IPS-18c (cell line): Measurements from ENCODE around the gene POC5.

ENCODE experiments used
- H3K4me3 ChIP-seq: 2 replicates; pipeline ENCODE4 v1.7.0; 2013; ENCODE audit warnings: low read depth, mild to moderate bottlenecking, low read length, moderate library complexity; ENCODE audit not compliant: insufficient read depth
- H3K9me3 ChIP-seq: one replicate; pipeline ENCODE4 v1.6.1; 2013; ENCODE audit warnings: mild to moderate bottlenecking, low read length, moderate library complexity; ENCODE audit not compliant: control insufficient read depth, insufficient read depth

Gene POC5

DNA sequence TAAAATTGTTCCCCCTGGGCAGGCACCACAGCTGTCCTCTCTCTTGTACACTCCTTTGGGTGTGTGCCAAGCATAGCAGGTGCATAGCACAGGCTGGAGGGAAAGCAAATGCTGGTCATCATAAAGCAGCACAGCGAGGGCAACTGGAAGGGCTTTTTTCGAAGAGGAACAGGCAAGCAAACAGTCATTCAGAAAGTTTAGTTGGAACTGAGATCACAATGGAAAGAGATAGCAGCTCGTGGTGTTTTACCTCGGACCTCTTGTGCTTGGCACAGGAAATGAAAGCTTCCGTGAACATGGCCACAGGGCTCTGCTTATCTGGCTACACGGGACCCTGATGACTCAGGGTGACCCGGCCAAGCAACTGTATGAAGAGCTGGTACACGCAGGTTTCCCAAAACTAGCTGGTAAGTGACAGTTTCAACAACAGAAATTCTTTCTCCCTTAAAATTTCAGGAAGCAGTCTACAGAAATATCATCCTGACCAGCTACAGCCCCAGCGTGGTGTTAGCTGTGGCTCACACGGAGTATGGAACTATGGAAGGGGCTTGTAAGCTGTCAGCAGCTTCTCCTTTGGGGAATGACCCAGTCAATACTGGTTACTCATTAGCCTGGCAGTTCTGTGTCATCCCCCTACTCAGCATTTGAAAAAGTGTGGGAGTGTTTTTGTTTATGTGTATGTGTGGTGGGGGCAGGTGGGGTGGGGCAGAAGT lies 48.1 kb downstream of the POC5 start:
- H3K9me3 ChIP-seq = no peaks in the 10 kb centered on the region
- no peak overlapping the region for H3K4me3 ChIP-seq

DNA sequence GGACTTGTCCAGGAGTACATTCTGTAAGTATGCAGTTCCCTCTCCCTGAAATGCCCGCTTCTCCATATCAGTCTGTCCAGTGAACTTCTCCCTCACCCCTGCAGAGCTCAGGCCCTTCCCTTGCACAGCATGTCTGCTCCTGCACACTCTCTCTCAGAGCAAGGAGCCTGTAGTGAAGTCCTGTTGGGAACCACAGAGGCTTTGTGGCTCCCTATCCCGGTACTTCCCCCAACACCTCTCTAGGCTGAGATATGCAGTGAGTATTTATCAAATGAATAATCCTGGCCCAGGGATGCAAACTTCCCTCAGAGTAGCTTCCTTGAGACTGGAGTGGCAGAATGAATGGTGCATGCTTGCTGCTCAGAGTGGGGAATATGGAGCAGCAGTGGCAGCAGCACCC lies 48.8 kb downstream of the POC5 start:
- Histone ChIP-seq H3K9me3 (no peaks in the 10 kb centered on the region), H3K4me3 (no peak overlapping the region)

- Histone ChIP-seq H3K9me3 (no peaks in the 10 kb centered on the region), H3K4me3 (no peak overlapping the region)
Observed at GRCh38 chr5:75667586-75667985, 49.7 kb downstream of the POC5 start.

DNA sequence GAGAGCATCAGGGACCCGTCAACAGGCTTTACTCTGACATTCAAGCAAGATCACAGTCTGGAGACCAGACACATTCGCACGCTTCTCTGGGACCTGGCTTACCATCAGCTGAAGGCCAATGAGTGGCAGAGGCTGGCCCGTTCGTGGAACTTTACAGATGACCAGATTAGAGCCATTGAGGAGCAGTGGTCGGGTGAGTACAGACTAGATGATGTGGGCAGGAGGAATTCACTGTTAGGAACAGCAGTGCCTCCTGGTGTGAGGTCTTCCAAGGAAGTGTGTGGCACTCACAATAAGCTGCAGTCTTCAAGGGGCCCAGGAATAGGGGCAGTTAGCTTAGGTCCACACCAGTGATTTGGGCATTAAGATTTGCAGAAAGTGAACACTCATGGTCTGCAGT lies 50.4 kb downstream of the POC5 start:
- H3K9me3 ChIP-seq = no peaks in the 10 kb centered on the region
- H3K4me3 ChIP-seq = no peak overlapping the region

DNA sequence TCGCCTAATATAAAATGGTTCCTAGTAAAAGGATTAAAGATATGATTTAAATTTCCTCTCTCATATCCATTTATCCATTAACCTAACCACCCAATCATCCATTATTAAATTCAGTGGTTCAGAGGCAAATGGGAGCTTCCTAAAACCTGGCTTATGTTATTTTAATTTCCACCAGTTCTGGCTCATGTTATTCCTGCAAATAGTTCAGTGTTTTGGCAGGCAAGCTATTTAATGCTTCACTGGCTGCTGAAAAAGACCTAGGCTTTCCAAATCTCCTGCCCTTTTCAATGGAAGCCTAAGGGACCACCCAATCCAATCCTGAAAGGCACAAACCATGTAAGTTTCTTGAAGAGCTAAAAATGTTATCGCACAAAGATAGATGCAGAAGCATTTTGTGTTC lies 52.3 kb downstream of the POC5 start:
- no peak overlapping the region for H3K4me3 ChIP-seq
- no peaks in the 10 kb centered on the region for H3K9me3 ChIP-seq

DNA sequence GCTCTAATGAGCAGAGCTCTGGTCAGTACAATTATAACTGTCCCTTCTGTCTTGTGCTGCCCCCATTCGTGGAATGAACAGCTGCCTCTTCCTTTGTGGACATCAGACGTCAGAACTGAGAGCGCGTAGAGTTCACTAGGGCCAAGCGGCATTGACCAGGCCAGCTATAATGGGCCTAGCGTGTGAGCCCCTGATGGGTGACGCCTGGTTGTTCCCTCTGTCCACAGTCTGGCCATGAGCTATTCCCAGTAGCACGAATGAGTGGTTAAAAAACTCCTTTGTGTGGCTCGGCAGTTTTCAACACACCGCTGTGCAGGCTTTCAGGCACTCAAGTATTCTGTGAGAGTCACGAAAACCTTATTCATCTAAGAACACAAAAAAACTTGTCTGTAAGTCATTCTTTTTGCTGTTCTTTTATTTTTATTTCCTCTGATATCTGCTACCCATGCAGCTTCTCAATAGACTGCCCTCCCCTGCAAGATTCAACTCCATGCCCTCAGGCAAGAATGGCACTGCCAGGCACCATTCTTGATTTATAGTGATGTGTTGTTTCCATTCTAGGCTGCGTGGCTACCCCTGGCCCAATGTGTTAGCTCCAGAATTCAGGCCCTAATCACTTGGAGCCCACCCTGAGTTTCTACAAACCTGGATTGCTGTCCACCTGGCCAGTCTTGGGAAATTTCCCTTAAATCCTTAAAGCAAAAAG lies 53.5 kb downstream of the POC5 start:
- Histone ChIP-seq H3K4me3 (no peak overlapping the region), H3K9me3 (no peaks in the 10 kb centered on the region)

DNA sequence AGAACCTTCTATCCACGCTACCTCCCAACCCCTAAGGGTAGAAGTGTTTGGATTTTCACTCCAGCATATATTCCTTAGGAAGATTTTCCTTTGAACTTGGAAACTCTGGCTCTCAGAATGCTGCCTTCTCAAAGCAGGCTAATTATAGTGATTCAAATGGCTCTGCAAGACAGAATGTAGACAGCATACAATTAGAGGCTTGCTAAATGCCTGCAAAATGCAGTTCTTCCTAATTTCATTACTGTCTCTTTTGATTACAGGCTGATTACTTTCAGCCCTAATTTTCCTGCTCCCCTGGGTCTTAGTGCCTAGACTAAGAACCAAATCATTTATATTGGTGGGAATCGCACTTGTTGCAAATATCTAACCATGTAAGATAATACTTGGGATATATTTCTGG lies 55.2 kb downstream of the POC5 start:
- Histone ChIP-seq H3K9me3 (no peaks in the 10 kb centered on the region), H3K4me3 (no peak overlapping the region)

DNA sequence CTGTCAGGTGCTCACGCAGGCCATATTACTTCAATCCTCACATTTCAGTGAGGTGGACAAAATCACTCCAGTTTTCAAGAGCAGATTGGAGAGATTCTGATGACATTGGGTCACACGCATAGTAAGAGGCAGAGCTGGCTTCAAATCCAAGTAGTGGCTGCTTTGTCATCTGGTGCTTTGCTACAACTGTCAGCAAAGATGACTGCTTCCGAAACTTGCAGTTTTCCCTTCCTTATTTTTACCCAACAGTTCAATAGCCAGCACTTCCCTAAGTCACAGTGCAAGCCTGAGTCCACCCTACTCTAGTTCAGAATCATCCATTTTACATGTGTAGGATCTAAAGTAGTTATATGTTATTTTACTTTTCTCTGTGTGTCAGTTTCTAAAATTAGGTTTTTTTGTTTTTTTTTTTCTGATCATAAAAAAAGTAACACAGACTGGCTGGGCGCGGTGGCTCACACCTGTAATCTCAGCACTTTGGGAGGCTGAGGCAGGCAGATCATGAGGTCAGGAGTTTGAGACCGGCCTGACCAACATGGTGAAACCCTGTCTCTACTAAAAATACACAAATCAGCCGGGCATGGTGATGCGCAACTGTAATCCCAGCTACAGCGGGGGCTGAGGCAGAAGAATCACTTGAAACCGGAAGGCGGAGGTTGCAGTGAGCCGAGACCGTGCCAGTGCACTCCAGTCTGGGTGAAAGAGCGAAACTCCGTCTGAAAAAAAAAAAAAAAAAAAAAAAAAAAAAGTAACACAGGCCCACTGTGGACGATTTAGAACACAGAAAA lies 56.4 kb downstream of the POC5 start:
- no peak overlapping the region for H3K4me3 ChIP-seq
- no peaks in the 10 kb centered on the region for H3K9me3 ChIP-seq

DNA sequence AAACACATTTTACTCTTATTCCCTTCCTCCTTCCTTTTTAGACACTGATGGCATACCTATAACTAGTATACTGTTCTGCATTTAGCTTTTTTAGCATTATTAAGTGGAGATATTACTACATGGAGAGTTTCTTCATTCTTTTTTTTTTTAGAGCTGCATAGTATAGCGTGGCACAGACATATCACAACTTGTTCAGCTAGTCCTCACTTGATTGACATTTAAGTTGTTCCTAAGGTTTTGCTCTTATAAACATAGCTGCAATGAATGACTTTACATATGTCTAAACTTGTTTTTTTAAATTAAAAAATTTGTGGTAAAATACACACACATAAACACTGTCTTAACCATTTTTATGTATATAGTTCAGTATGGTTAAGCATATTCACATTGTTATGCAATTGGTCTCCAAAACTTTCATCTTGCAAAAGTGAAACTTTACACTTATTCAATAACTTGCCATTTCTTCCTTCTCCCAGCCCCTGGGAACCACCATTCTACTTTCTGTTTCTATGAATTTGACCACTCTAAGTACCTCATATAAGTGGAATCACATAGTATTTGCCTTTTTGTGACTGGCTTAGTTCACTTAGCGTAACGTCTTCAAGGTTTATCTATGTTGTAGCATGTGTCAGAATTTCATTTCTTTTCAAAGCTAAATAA lies 57.3 kb downstream of the POC5 start:
- Histone ChIP-seq H3K4me3 (no peak overlapping the region), H3K9me3 (no peaks in the 10 kb centered on the region)

DNA sequence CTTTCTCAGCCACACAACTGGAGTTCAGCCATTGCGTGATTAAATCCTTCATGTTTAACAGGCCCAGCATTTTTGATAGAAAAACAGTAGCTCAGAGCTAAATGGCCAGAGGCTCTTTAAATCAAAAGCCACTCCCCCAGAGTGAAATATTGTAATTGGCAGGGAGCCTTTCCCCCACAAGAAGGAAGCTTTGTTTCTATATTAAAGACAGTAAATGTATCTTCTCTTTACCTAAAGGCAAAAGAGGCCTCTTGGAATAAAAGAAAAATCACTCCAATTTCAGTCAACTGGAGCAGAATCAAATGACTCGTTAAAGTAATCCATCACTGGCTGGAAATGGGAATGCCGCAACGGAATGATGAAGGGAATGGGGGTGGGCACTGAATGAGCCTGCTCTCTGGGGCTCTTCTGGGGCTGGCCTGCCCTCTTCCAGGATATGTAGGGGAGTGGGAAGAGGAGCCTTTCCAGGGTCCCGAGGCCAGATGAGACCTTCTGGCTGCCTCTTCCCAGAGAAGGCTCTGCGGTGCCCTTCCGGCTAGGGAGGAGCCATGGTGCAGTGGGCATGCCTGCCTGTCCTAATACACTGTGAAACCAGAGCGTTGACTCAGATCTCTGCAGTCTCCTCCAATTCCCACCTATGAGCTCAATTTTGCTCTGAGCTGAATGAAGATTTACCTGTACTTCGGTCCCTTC lies 60.8 kb downstream of the POC5 start:
- Histone ChIP-seq H3K4me3 (no peak overlapping the region), H3K9me3 (no peaks in the 10 kb centered on the region)

- H3K4me3 ChIP-seq = no peak overlapping the region
- no peaks in the 10 kb centered on the region for H3K9me3 ChIP-seq
Observed at GRCh38 chr5:75654693-75655295, 62.4 kb downstream of the POC5 start.

DNA sequence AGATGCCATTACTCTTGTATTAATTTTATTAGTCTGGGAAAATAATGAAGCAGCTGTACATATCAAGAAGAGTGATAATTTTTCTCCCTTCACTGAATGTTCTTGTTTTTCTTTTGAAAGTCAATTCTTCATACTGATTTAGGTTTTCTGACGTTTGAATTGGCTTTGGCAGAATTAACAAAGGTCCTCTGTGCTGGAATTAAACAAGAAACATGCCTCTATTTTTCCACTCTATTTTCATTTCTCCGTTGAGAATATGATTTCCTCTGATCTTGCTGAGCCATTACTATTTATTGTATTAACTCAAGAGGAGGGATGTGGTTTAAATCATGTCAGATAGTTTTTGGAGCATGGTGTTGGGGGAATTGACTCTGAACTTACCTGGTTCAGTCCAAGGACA lies 63.7 kb downstream of the POC5 start:
- H3K9me3 ChIP-seq = no peaks in the 10 kb centered on the region

DNA sequence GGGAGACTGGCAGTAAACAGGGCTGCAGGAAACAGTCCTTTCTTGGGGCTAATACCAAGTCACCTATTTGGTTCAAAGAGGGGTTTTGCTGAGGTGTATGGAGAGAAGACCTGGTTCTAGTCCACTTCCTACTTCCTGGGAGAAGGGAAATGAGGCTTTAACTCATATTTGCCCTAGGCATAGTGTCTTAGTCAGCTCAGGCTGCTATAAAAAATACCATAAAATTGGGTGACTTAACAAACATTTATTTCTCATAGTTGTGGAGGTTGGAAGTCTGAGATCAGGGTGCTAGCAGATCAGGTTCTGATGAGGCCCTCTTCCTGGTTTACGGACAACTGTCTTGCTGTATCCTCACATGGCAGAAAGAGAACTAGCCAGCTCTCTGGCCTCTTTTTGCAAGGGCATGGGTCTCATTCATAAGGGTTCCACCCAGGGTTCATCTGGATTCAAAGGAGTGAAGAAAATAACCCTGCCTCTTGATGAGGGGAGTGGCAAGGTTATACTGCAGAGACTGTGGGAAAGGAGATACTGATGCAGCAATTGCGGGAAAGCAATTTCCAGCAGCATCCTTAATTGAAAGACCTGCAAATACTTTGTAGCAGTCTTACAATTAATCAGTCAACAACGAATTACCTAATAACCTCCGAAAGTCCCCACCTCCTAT lies 65.5 kb downstream of the POC5 start:
- Histone ChIP-seq H3K4me3 (no peak overlapping the region), H3K9me3 (no peaks in the 10 kb centered on the region)

More for the DNA sequence above, 63.7 kb downstream of the POC5 start:
- H3K4me3 ChIP-seq = no peak overlapping the region

- Histone ChIP-seq H3K9me3 (no peaks in the 10 kb centered on the region), H3K4me3 (no peak overlapping the region)
Observed at GRCh38 chr5:75648712-75649111, 68.5 kb downstream of the POC5 start.

DNA sequence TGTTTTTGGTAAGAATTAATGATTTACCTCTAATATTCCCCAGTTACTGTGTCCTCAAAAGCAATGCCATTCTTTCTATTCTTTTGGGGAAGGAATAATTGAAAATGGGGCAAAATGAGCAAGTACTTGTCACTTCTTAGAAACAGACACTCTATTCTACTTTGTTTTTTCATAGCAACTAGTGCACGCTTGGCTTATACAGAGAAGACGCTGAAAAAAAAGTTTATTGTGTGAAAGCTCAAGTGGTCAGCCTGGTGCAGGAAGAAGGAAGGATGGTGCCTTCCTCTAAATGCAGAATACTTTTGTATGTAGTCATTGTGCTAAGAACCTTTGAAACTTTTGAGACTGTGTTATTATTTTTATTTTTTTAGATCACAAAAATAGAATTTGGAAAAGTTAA lies 76.4 kb downstream of the POC5 start:
- Histone ChIP-seq H3K4me3 (no peak overlapping the region), H3K9me3 (no peaks in the 10 kb centered on the region)

- no peak overlapping the region for H3K4me3 ChIP-seq
- H3K9me3 ChIP-seq = no peaks in the 10 kb centered on the region
Observed at GRCh38 chr5:75640395-75640794, 76.8 kb downstream of the POC5 start.
